ENCODE measurements around the gene CCT6A. TPM values are rescaled to one million over a fixed set of nuclear protein-coding genes. Genes with fewer than 3 reads are reported as not detected.

The CCT6A gene
- total and polyA plus RNA-seq, 9 of the 15 experiments (the other 6 are each of a cell fraction or from before 2014, with no cell fraction given) = 244 to 708 (median 387) TPM

GRCh38 chr7:56063882-56064625 lies 12.5 kb downstream of the CCT6A start, which contains the start of gene SUMF2 (continued):
- TF ChIP-seq MLLT1 (IDR thresholded peaks at IDR 0.05) (peak in 1 of 2 experiments; percentile 41; a peak in 2 of 4 replicates), ZNF121 (CRISPR knock-in tag; conservative IDR thresholded peaks at IDR 0.05) (no peak), FOXJ2 (tag; IDR thresholded peaks at IDR 0.05) (no peak), SMAD2 (IDR thresholded peaks at IDR 0.05; ENCODE audit: low read depth, low read length) (no peak), ZNF655 (CRISPR knock-in tag; IDR thresholded peaks at IDR 0.05) (no peak), NRF1 (conservative IDR thresholded peaks at IDR 0.05 in 1 of 2, IDR thresholded peaks at IDR 0.05 in 1 of 2) (peak; percentile 99), BCOR (IDR thresholded peaks at IDR 0.05) (no peak), EZH2 (IDR thresholded peaks at IDR 0.05; ENCODE audit: borderline replicate concordance, low read depth, low read length) (no peak), C11orf30 (IDR thresholded peaks at IDR 0.05; ENCODE audit: low read depth) (no peak), RBM34 (IDR thresholded peaks at IDR 0.05; ENCODE audit: borderline replicate concordance, insufficient read depth, low read length) (no peak), ZNF592 (IDR thresholded peaks at IDR 0.05) (peak; percentile 70; the same call in 1 of the 2 replicates), TRIM28 (IDR thresholded peaks at IDR 0.05) (no peak), IRF1 (CRISPR knock-in tag; IDR thresholded peaks at IDR 0.05; ENCODE audit: borderline replicate concordance) (no peak), PCBP1 (IDR thresholded peaks at IDR 0.05; ENCODE audit: low read depth, low read length, poor library complexity, severe bottlenecking) (peak; percentile 23), ZNF77 (CRISPR knock-in tag; IDR thresholded peaks at IDR 0.05) (peak; percentile 79), ZBTB43 (CRISPR knock-in tag; IDR thresholded peaks at IDR 0.05) (no peak), ZNF586 (CRISPR knock-in tag; conservative IDR thresholded peaks at IDR 0.05) (no peak; the same call in 1 of the 2 replicates), ZNF282 (CRISPR knock-in tag; IDR thresholded peaks at IDR 0.05) (no peak)
